ENCODE results near the gene CNTN4. TPM values are rescaled to one million over a fixed set of nuclear protein-coding genes. Genes with fewer than 3 reads are reported as not detected.
"Not testable (repeated sequence)": the region's sequence is repeated elsewhere in the genome, so short reads cannot be mapped to it uniquely, and the experiment has no call there.

Gene CNTN4
- total RNA-seq, 1 donor from 2014 or later, result 34.3 TPM

DNA sequence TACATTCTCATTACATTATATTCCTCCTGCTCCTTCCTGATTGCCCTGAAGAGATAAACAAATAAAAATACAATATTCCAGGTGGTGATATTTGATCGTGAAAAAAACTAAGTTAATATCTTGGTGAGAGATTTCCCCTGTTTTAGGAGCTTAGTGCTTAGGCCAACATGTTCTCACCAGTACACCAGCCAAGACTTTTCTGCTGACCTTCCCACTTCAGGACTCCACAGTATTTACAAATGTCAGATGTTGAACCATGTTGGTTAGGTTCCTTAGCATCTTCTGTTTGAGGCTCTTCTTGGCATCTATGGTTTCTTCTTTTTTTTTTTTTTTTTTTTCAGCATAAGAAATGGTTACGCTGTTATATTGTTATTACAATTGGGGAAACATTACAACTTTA lies 764.5 kb downstream of the CNTN4 start:
- DNase-seq, result no peak

DNA sequence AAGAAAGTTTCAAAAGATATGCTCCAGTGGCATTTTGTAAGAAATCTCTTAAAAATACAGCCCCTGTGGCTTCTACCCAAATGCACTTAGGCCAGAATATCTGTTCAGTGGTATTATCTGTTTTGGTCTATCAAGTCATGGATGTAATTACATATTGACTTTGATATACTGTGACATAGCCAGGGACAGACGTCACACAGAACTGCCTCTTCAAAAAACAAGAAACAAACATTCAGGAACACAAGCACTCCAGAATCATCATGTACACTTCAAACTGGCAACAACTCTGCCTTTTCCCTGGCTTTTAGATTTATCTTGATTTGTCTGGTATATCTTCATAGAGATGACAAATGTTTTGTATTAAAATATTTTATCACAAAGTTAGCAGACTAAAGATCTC lies 771.2 kb downstream of the CNTN4 start:
- DNase-seq, result no peak

DNA sequence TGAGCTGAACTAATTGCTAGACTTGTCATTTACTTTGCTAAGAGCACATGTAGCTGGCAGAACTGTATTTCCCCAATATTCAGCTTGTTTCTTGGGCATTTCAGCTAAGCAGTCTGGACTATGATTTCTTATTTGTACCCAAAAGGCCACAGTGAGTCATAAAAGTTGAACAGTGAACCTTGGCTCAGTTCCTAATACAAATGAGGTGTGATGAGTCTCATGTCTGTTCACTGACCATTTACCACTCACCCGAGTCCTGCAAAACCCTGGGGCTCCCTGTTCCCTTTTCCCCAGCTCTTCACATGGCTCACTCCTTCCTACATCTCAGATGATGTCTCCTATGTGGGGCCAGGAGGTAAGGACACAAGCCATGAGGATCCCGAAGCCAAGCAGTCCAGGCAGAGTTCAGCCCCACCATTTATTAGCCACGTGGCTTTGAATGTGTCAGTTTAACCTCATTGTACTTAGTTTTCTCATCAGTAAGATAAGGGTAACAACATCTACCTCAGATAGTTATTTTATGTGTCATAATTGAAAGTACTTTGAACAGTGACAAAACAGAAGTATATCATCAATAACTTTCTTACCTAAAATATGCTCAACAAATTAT lies 772.2 kb downstream of the CNTN4 start:
- DNase-seq, result no peak

DNA sequence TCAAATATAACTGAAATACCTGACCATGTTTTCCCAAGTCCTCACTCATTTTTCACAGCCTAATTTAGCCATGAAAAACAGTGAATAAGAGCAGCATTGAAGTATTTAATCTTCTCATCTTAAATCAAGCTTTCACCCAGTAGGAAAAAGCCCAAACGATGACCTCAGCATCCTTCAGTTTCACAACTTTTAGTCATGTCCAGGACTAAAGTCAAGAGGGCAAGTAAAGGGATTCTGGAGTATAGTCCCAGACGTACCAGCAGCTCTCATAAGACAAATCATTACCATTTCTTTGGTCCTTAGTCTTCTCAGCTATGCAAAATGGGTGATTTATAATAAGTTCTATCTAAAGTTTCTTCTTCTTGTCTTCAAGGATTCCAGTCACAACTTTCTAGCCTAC lies 774.2 kb downstream of the CNTN4 start:
- no peak for DNase-seq

DNA sequence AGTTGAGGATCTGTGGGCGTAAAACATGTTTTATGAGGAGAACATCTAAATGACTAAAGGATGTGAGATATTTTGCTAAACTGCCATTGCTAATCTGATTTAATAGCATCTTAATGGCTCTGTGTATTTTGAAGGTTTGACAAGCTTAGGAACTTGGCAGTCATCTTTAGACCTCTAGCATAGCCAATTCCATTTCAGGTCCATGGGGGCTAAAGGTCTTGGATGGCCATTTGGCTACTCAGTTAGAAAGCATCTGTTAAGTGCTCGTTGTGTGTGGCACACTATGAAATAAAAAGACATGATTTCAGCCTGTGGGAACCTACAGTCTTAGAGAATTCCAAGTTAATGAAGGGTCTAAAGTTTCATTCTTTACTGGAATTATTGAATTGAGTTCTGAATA lies 775.3 kb downstream of the CNTN4 start:
- no peak for DNase-seq

GRCh38 chr3:2875699-2876098 lies 777.0 kb downstream of the CNTN4 start:
- no peak for DNase-seq

- no peak for DNase-seq
Observed at GRCh38 chr3:2876362-2876761, 777.7 kb downstream of the CNTN4 start.

DNA sequence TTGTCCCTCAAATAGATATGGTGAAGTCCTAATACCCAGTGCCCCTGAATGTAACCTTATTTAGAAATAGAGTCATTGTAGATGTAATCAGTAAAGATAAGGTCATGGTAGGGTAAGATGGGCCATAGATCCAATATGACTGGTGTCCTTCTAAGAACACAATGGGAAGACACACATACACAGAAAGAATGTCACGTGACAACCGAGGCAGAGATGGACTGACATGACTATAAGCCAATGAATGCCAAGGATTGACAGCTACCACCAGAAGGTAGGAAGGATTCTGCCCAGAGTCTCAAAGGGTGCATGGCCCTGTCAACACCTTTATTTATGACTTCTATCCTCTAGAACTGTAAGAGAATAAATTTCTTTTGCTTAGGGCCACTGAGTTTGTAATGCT lies 780.4 kb downstream of the CNTN4 start:
- no peak for DNase-seq

- no peak for DNase-seq
Observed at GRCh38 chr3:2879587-2879986, 780.9 kb downstream of the CNTN4 start.

DNA sequence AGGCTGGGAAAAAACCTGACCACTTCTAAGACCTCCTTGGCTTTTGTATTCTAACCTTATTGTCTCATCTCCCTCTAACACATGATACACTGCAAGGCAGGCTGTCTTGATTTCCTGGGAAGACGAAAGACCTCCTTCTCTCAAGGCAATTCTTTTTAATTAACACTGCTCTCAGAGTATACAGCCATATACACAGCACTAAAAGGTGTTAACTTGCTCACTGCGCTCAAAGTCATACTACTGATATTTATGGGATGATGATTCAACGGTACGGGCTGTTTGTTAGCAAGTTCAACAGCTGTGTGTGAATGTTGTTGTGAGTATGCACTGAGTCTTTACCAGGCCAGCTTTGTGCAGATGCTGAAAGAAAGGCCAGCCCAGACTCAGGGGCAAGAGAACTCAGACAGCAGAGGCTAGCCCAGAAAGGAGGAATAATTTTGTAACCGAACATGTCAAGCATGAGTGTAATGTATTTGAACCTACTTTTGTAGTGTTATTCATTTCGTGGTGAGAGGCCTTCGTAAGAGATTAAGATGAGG lies 781.6 kb downstream of the CNTN4 start:
- DNase-seq, result no peak

DNA sequence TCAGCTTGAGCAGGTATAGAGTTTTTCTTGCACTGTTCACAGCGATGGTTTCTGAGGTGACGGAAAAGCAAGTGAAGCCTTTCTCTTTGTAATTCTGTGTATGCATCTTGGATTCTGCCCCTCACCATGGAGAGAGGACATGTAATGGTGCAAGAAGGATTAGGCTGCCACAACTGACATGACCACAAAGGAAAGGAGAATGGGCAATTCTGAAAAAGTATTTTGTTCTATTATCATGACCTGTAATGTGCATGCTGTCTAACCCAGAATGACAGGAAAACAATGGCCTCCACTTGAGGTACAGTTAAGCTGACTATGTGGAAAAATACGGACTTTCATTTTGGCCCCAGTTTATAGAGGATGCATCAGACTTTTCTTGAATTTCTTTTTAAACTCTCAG lies 784.6 kb downstream of the CNTN4 start:
- DNase-seq, result no peak

DNA sequence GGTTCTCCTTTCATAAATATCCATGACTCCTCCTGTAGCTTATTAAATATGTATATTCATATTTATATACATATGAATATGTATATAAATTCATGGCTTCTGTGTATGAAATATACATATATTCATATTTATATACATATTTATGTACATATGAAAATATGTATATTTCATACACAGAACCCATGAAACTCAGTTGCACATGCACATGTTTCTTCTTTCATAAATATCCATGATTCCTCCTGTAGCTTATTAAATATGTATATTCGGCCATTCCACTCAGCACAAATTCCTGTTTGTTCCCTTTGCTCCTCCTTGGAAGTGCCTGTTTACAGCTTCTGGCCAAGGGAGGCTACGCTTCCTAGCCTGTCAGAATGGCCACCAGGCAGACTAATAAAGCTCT lies 789.9 kb downstream of the CNTN4 start:
- no peak for DNase-seq

- no peak for DNase-seq
Observed at GRCh38 chr3:2889736-2890135, 791.1 kb downstream of the CNTN4 start.

GRCh38 chr3:2896308-2896939 lies 797.8 kb downstream of the CNTN4 start:
- no peak for DNase-seq

- no peak for DNase-seq
Observed at GRCh38 chr3:2897821-2898220, 799.2 kb downstream of the CNTN4 start.

DNA sequence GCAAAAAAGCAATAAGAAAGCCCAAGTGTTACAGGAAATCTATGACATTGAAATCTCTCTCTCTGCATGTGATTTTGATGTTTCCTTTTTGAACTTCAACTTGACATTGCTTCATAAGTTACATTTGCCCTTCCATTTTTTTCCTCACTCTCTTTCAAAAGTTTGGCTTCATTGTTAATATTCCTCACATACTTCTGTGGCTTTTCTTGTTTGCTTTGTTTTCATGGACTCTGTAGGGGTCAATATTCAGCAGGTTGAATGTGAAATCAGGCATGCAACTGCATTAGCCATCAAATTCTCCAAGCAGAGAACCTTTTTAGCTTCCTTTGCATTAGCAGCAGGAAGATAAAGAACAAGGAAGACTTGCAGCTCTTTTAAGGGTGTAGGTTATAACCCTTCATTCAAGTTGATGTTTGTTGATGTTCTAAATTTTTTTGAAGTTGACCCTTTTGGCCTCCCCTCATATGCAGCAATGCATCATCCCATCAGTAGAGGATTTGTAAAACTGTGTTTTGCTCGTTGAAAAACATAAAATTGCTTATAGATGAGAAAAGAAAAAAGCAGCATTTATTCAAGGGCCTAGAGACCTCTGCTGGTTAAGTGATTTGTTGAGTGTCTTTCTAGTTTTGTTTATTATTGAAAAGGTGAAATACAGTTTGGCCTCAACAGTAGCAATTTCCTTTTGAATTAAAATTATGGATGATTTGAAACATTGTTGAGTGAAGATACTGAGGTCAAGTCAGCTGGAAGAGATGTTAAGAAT lies 800.1 kb downstream of the CNTN4 start:
- no peak for DNase-seq

DNA sequence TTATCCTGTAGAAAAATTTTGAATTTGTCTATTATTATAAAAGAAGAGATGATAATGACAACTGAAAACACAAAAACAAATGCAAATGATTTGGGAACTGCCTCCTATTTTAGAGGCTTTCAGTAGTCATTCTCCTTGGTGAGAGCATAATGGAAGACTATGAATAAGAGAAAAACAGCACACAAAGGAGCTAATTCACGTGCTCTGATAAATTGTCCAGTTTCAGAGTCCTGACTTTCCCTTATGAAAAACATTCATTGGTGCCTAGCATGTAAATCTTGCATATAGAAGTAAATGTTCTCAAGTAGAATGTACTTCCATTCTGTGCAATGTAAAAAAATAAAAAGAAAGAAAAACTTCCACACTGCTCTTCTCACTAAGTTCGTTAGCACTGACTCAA lies 805.4 kb downstream of the CNTN4 start:
- no peak for DNase-seq

DNA sequence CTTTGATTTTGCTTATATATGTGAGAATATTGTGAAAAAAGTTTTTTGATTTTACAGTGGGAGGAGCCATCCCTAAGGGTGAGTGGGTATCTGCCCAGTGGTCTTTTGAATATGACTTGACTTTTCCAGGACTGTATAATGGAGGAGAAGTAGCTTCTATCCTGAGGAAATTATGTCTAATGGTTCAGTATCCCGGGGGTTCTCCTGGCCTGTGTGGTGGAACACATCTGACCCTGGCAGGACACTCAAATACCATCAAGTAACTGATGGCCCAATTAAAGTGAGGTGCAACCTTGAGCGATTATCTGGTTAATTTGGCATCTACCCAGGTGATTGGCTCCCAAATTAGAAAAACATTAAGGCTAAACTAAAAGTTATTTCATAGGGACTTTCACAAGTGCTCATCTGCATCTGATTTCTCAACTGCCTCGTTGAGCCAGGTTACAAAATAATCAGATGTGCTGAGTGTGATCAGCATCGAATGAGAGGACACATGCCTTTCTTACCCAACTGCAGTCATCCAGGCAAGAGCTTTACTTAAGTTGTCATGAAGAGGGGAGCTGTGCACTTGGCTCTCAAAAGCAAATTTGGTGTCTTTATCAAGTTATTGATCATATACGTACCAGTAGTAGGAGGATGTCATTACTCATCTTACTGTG lies 810.2 kb downstream of the CNTN4 start:
- DNase-seq, result no peak

- no peak for DNase-seq
Observed at GRCh38 chr3:2910997-2911396, 812.3 kb downstream of the CNTN4 start.

- no peak for DNase-seq
Observed at GRCh38 chr3:2915826-2916225, 817.2 kb downstream of the CNTN4 start.

DNA sequence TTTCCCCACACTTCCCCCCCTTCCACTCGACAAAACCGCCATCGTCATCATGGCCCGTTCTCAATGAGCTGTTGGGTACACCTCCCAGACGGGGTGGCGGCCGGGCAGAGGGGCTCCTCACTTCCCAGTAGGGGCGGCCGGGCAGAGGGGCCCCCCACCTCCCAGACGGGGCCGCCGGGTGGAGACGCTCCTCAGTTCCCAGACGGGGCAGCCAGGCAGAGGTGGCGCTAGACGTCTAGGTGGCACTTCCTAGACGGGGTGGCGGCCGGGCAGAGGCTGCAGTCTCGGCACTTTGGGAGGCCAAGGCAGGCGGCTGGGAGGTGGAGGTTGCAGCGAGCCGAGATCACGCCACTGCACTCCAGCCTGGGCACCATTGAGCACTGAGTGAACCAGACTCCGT lies 818.0 kb downstream of the CNTN4 start:
- not testable (repeated sequence) for DNase-seq

DNA sequence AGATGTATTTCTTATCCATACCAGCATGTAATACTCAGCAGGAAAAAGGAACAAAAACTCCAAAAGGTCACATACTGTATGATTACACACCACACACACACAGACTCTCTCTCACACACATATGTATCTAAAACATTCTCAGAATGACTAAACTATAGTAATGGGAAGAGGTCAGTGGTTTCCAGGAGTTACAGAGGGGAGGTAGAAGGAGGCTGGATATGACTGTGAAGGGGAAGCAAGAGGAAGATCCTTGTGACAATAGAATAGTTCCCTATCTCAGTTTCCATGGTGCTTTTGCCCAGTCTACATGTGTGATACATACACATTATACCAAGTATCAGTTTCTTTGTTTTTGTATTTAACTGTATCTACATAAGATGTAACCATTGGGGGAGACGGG lies 821.4 kb downstream of the CNTN4 start:
- DNase-seq, result no peak

DNA sequence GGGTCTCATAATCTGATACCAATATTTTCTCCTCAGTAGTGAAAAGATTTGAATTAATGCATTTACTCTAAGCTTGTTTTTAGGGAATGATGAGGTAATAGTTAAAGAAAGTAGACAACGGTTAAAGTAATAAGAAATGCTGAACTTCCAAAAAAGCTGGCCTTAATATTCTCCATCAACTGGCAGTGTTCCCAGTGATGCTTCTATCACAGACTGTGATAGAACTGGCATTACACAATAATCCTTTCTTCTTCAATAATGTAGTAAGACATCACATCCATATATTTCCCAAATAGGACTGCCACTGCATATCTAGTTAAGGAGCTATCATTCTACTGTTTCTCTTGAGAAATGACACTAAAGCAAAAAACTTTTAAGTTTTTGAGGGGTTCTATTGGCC lies 822.8 kb downstream of the CNTN4 start:
- no peak for DNase-seq
